ENCODE data around the gene UBA6. TPM values are rescaled to one million over a fixed set of nuclear protein-coding genes. Genes with fewer than 3 reads are reported as not detected.

The UBA6 gene
- total and polyA plus RNA-seq, 9 of the 15 experiments (the other 6 are each of a cell fraction or from before 2014, with no cell fraction given), result 22.9 to 139 (median 94.6) TPM

DNA sequence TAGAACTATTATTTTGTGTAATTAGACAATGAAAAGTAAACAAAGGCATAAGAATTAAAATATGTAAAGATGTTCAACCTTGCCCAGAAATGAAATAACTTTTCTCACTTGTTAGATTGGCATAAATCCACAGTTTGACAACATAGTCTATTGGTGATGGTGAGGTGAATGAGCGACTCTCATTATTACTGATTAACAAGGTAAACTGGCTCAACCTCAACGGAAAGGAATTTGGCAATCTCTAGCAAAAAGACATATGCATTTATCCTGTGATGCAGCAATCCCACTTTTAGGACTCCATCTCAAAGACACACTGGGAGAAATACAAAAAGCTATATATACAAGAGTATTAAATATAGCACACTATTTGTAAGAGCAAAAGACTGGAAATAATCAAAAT lies 22.3 kb downstream of the UBA6 start:
- H4K20me1 ChIP-seq (replicated peaks; ENCODE audit: control insufficient read depth, insufficient read depth, low read length), result no peaks in the 10 kb centered on the region
- H3K79me2 ChIP-seq (ENCODE audit: control insufficient read depth, insufficient read depth, low read length), result peaks cover 4% of the 10 kb centered on the region; the same call in 1 of the 3 replicates
- ChIA-PET CTCF (ENCODE audit: low intra/inter-chr PET ratio) (no interaction called here), POLR2A (no interaction called here)
- no peak overlapping the region for H3K9ac ChIP-seq (ENCODE audit: insufficient read depth in 1 of 2, low read depth in 2 of 2, low read length in 2 of 2)
- H3K4me1 ChIP-seq (replicated peaks in 1 of 2; ENCODE audit: control insufficient read depth in 2 of 2, insufficient read depth in 2 of 2, low read length in 2 of 2), result no peaks in the 10 kb centered on the region
- 100% methylated on average over 2 of the region's 2 CpGs for WGBS (ENCODE audit: insufficient coverage, low coverage, missing lambda C conversion rate)
- DNase-seq (ENCODE audit: extremely low read depth in 1 of 4, low spot score in 3 of 4), result no peak
- H3K9me1 ChIP-seq (ENCODE audit: control insufficient read depth, insufficient read depth, low read length), result no peaks in the 10 kb centered on the region
- H3K27ac ChIP-seq (ENCODE audit: extremely low read depth, low read depth, low read length), result no peak overlapping the region
- ATAC-seq, result no peak
- TF ChIP-seq ZBTB43 (CRISPR knock-in tag; IDR thresholded peaks at IDR 0.05) (no peak), JUNB (CRISPR knock-in tag; conservative IDR thresholded peaks at IDR 0.05) (no peak), ELF4 (CRISPR knock-in tag; IDR thresholded peaks at IDR 0.05) (no peak), FOS (IDR thresholded peaks at IDR 0.05; ENCODE audit: extremely low read depth, insufficient read length) (no peak), SIN3B (IDR thresholded peaks at IDR 0.05; ENCODE audit: low read depth) (no peak), RFX5 (IDR thresholded peaks at IDR 0.05; ENCODE audit: low read depth, low read length) (no peak), MEF2D (tag; conservative IDR thresholded peaks at IDR 0.05; ENCODE audit: low read depth) (no peak)
- TF ChIP-seq, protein P1, sequence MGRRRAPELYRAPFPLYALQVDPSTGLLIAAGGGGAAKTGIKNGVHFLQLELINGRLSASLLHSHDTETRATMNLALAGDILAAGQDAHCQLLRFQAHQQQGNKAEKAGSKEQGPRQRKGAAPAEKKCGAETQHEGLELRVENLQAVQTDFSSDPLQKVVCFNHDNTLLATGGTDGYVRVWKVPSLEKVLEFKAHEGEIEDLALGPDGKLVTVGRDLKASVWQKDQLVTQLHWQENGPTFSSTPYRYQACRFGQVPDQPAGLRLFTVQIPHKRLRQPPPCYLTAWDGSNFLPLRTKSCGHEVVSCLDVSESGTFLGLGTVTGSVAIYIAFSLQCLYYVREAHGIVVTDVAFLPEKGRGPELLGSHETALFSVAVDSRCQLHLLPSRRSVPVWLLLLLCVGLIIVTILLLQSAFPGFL (CRISPR knock-in tag; IDR thresholded peaks at IDR 0.05), result no peak
- TF ChIP-seq, protein P2, sequence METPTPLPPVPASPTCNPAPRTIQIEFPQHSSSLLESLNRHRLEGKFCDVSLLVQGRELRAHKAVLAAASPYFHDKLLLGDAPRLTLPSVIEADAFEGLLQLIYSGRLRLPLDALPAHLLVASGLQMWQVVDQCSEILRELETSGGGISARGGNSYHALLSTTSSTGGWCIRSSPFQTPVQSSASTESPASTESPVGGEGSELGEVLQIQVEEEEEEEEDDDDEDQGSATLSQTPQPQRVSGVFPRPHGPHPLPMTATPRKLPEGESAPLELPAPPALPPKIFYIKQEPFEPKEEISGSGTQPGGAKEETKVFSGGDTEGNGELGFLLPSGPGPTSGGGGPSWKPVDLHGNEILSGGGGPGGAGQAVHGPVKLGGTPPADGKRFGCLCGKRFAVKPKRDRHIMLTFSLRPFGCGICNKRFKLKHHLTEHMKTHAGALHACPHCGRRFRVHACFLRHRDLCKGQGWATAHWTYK (CRISPR knock-in tag; IDR thresholded peaks at IDR 0.05), result no peak
- no peak for FAIRE-seq
- BruUV-seq (replicated peaks), result no TSS peak
- no peaks in the 10 kb centered on the region for H3K27me3 ChIP-seq (ENCODE audit: control insufficient read depth in 2 of 2, insufficient read depth in 2 of 2, low read length in 2 of 2)
- no peaks in the 10 kb centered on the region for H3K9me3 ChIP-seq (replicated peaks; ENCODE audit: control insufficient read depth, insufficient read depth, low read depth, low read length)
- no peak overlapping the region for H3K4me2 ChIP-seq (ENCODE audit: insufficient read depth, low read length)
- H3K4me3 ChIP-seq, result no peak overlapping the region
- intact Hi-C loops (cut with micrococcal nuclease) (no loop called here), in situ Hi-C loops (cut with MboI) (no loop called here)
- peaks cover 80% of the 10 kb centered on the region for H3K36me3 ChIP-seq (ENCODE audit: control insufficient read depth, insufficient read depth, low read length)
- H2AFZ ChIP-seq (ENCODE audit: low read depth, low read length), result no peak overlapping the region

Measured in K562 (cell line).